HCT116 (cell line): ENCODE results near the gene TBCD. TPM values are rescaled to one million over a fixed set of nuclear protein-coding genes. Genes with fewer than 3 reads are reported as not detected.

Experiments used
- ATAC-seq: fragments of 200-7000 bp; cut with Tn5 transposase; 2 replicates; pipeline ENCODE4 v1.9.1; 2020; ENCODE audit warnings: mild to moderate bottlenecking, moderate library complexity
- BruUV-seq: library from RNA; stranded (reverse); fragments of 400-500 nt; replicated peaks from 2 replicates; lab custom pipeline; 2021; lab: Mats Ljungman, UMichigan
- CTCF ChIA-PET: fragments of 300-600 bp; sonication (Branson Sonifier 250); formaldehyde crosslinking; loops from one replicate; lab custom pipeline; 2021; ENCODE audit warnings: antibody characterized with exemption; lab: Charles Lee
- POLR2A ChIA-PET: fragments of 300-600, 350-600 bp; sonication (Branson Sonifier 250); formaldehyde crosslinking; loops from one replicate; lab custom pipeline; 2021; ENCODE audit warnings: antibody characterized with exemption; lab: Charles Lee
- RAD21 ChIA-PET, 2 experiments: fragments of 300-600 bp; sonication (Branson Sonifier 250); formaldehyde crosslinking; loops; one replicate each; lab custom pipeline; 2023; ENCODE audit warnings: low total read pairs in 2 of 2; ENCODE audit not compliant: uncharacterized antibody in 2 of 2, unreplicated experiment in 2 of 2, low non-redundant PET in 1 of 2; lab: Charles Lee
- DNase-seq: peaks from one replicate; pipeline ENCODE4 v3.0.0-alpha.2; 2010; ENCODE audit warnings: low read depth, low spot score
- H2AFZ ChIP-seq: fragments of 200-600 bp; shearing (Covaris generic), sonication (generic); 2 replicates; pipeline ENCODE4 v1.6.1; 2017; ENCODE audit warnings: low read depth, mixed run types, mixed read lengths, antibody characterized with exemption, low read length; ENCODE audit not compliant: poor library complexity, severe bottlenecking
- H3K27ac ChIP-seq: 2 replicates; pipeline ENCODE4 v1.5.1; 2012; ENCODE audit warnings: low read depth, low read length
- H3K27me3 ChIP-seq: fragments of 200-600 bp; sonication (generic); 2 replicates; pipeline ENCODE4 v1.6.1; 2016; ENCODE audit warnings: mixed run types, low read length, mixed read lengths; ENCODE audit not compliant: insufficient read depth
- H3K36me3 ChIP-seq, 2 experiments: fragments of 200-500 bp in 1 of 2; fragments of 200-600 bp in 1 of 2; sonication (Bioruptor generic) in 1 of 2; sonication (generic) in 1 of 2; 2 replicates each; pipeline versions ENCODE4 v1.5.1 to v1.6.1; 2014 to 2016; ENCODE audit warnings: low read length in 2 of 2, inconsistent platforms in 1 of 2, mixed read lengths in 1 of 2, mixed run types in 1 of 2; ENCODE audit not compliant: insufficient read depth in 2 of 2, control insufficient read depth in 1 of 2
- H3K4me1 ChIP-seq, 2 experiments: fragments of 200-600 bp in 1 of 2; sonication (generic) in 1 of 2; 2 replicates each; pipeline versions ENCODE4 v1.5.1 to v1.6.1; 2012 to 2017; ENCODE audit warnings: low read length in 2 of 2, inconsistent platforms in 1 of 2, mild to moderate bottlenecking in 1 of 2, mixed read lengths in 1 of 2, mixed run types in 1 of 2, moderate library complexity in 1 of 2; ENCODE audit not compliant: insufficient read depth in 2 of 2, control insufficient read depth in 1 of 2
- H3K4me2 ChIP-seq: fragments of 200-600 bp; sonication (generic); 2 replicates; pipeline ENCODE4 v1.6.1; 2017; ENCODE audit warnings: mixed run types, low read length, mixed read lengths
- H3K4me3 ChIP-seq, 2 experiments: fragments of 200-600 bp in 1 of 2; sonication (generic) in 1 of 2; replicated peaks in 1 of 2; 2 replicates each; pipeline ENCODE4 v1.5.1; 2011 to 2016; ENCODE audit warnings: low read length in 2 of 2, control low read depth in 1 of 2, low read depth in 1 of 2, mild to moderate bottlenecking in 1 of 2, mixed read lengths in 1 of 2, mixed run types in 1 of 2
- H3K79me2 ChIP-seq: fragments of 200-600 bp; sonication (generic); 2 replicates; pipeline ENCODE4 v1.6.1; 2017; ENCODE audit warnings: mild to moderate bottlenecking, mixed run types, low read length, moderate library complexity, mixed read lengths; ENCODE audit not compliant: insufficient read depth
- H3K9ac ChIP-seq: fragments of 200-600 bp; sonication (generic); 2 replicates; pipeline ENCODE4 v1.6.1; 2016; ENCODE audit warnings: low read length, mixed read lengths
- H3K9me2 ChIP-seq: fragments of 200-600 bp; sonication (generic), shearing (Covaris generic); 2 replicates; pipeline ENCODE4 v1.6.1; 2017; ENCODE audit warnings: mixed run types, mild to moderate bottlenecking, moderate library complexity; ENCODE audit not compliant: insufficient read depth
- H3K9me3 ChIP-seq, 2 experiments: fragments of 200-500 bp in 1 of 2; fragments of 200-600 bp in 1 of 2; sonication (Bioruptor generic) in 1 of 2; sonication (generic) in 1 of 2; 2 replicates each; pipeline ENCODE4 v1.6.1; 2014 to 2017; ENCODE audit warnings: low read length in 2 of 2, mixed read lengths in 2 of 2, inconsistent platforms in 1 of 2, low read depth in 1 of 2, mild to moderate bottlenecking in 1 of 2, mixed run types in 1 of 2, moderate library complexity in 1 of 2; ENCODE audit not compliant: control insufficient read depth in 1 of 2, insufficient read depth in 1 of 2
- H4K20me1 ChIP-seq: fragments of 200-600 bp; sonication (generic), shearing (Covaris generic); 2 replicates; pipeline ENCODE4 v1.6.1; 2017; ENCODE audit warnings: mixed run types, mild to moderate bottlenecking, moderate library complexity; ENCODE audit not compliant: insufficient read depth
- ATF3 ChIP-seq: IDR thresholded peaks from 2 replicates; pipeline ENCODE4 v1.6.1; 2012
- CBX3 ChIP-seq: IDR thresholded peaks from 2 replicates; pipeline ENCODE4 v1.6.1; 2012; ENCODE audit warnings: low read depth
- CEBPB ChIP-seq: IDR thresholded peaks from 2 replicates; pipeline ENCODE4 v1.6.1; 2012; ENCODE audit warnings: low read depth
- EGR1 ChIP-seq: IDR thresholded peaks from 2 replicates; pipeline ENCODE4 v1.6.1; 2012; ENCODE audit warnings: low read depth
- EZH2phosphoT487 ChIP-seq: fragments of 200-600 bp; IDR thresholded peaks from 2 replicates; pipeline ENCODE4 v1.6.1; 2018; ENCODE audit warnings: antibody characterized with exemption, borderline replicate concordance
- FOSL1 ChIP-seq: IDR thresholded peaks from 2 replicates; pipeline ENCODE4 v1.6.1; 2012; ENCODE audit warnings: low read depth
- JUND ChIP-seq: IDR thresholded peaks from 2 replicates; pipeline ENCODE4 v1.6.1; 2012
- POLR2A ChIP-seq: IDR thresholded peaks from 2 replicates; pipeline ENCODE4 v1.7.0; 2011; ENCODE audit warnings: borderline replicate concordance; ENCODE audit not compliant: insufficient read depth, insufficient read length; ENCODE audit errors: extremely low read depth
- POLR2AphosphoS5 ChIP-seq: IDR thresholded peaks from 2 replicates; pipeline ENCODE4 v1.6.1; 2011; ENCODE audit warnings: mild to moderate bottlenecking, low read depth, low read length, moderate library complexity
- RAD21 ChIP-seq: IDR thresholded peaks from 2 replicates; pipeline ENCODE4 v1.6.1; 2012; ENCODE audit warnings: low read depth, mild to moderate bottlenecking
- SP1 ChIP-seq: IDR thresholded peaks from 2 replicates; pipeline ENCODE4 v1.6.1; 2012; ENCODE audit warnings: low read depth
- SRF ChIP-seq: IDR thresholded peaks from 2 replicates; pipeline ENCODE4 v1.6.1; 2012; ENCODE audit warnings: low read depth
- TCF7L2 ChIP-seq: IDR thresholded peaks from 2 replicates; pipeline ENCODE4 v1.7.0; 2011; ENCODE audit warnings: borderline replicate concordance, inconsistent platforms; ENCODE audit not compliant: insufficient read depth, insufficient read length; ENCODE audit errors: extremely low read depth
- YY1 ChIP-seq: IDR thresholded peaks from 2 replicates; pipeline ENCODE4 v1.6.1; 2011; ENCODE audit warnings: low read length, low read depth, moderate library complexity, mild to moderate bottlenecking; ENCODE audit not compliant: insufficient replicate concordance; ENCODE audit errors: extremely low read depth
- ZBTB33 ChIP-seq: IDR thresholded peaks from 2 replicates; pipeline ENCODE4 v1.6.1; 2011; ENCODE audit warnings: mild to moderate bottlenecking, low read length, moderate library complexity; ENCODE audit not compliant: insufficient replicate concordance; ENCODE audit errors: extremely low read depth
- ZFX ChIP-seq: fragments of 450-650 bp; IDR thresholded peaks from 2 replicates; pipeline ENCODE4 v1.6.1; 2017
- intact Hi-C: fragments of 100-400 bp; cut with micrococcal nuclease; formaldehyde crosslinking; loops from 2 replicates; pipeline ENCODE4 v1.10.0; 2022
- total RNA-seq: library from RNA; stranded (reverse); gene quantifications from one replicate; pipeline ENCODE4 v1.2.1, GENCODE V29; 2021; ENCODE audit not compliant: unreplicated experiment
- TF ChIP-seq, protein P1 (sequence below): IDR thresholded peaks from 2 replicates; pipeline ENCODE4 v1.6.1; 2012; ENCODE audit warnings: low read depth
- TF ChIP-seq, protein P2 (sequence below), 3 experiments: fragments of 200-600 bp in 1 of 3; sonication (generic) in 1 of 3; IDR thresholded peaks in 2 of 3; conservative IDR thresholded peaks in 1 of 3; 2 replicates each; pipeline ENCODE4 v1.5.1; 2012 to 2017; ENCODE audit warnings: low read depth in 2 of 3, low read length in 2 of 3, antibody characterized with exemption in 1 of 3, borderline replicate concordance in 1 of 3, control low read depth in 1 of 3, mild to moderate bottlenecking in 1 of 3, mixed read lengths in 1 of 3, mixed run types in 1 of 3, moderate library complexity in 1 of 3; ENCODE audit not compliant: insufficient read depth in 1 of 3
- TF ChIP-seq, protein P3 (sequence below): IDR thresholded peaks from 2 replicates; pipeline ENCODE4 v1.6.1; 2012

The TBCD gene
- total RNA-seq, 1 experiment from 2014 or later, result 152 TPM

DNA sequence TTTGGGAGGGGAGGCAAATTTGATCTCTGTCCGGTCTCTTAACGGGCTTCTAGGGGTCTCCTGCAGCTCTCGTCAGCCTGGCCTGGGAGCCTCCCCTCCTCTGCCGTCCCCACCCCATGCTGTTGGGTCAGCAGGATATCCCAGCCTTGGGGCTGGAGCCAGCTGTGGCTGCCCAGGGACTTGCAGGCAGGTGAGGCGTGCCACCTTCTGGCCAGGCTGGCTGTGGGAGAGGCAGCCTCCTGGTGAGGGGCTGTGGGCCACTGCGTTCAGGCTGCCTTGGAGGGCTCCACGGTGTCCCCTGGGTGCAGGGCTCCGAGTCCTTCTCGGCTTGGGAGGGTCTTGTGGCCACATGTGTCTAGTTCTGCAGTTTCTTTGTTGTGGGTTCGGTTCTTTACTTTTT is 34.6 kb downstream of the TBCD start:
- intact Hi-C loops, result no loop called here

More for the DNA sequence above, 34.6 kb downstream of the TBCD start:
- BruUV-seq, result no TSS peak
- TF ChIP-seq ZFX (no peak), TCF7L2 (no peak), SRF (no peak), ATF3 (no peak), CBX3 (no peak), JUND (no peak), CEBPB (no peak), POLR2A (no peak), EZH2phosphoT487 (no peak), RAD21 (no peak), FOSL1 (no peak), POLR2AphosphoS5 (no peak), SP1 (no peak), ZBTB33 (no peak), EGR1 (no peak), YY1 (no peak)
- TF ChIP-seq, protein P1, sequence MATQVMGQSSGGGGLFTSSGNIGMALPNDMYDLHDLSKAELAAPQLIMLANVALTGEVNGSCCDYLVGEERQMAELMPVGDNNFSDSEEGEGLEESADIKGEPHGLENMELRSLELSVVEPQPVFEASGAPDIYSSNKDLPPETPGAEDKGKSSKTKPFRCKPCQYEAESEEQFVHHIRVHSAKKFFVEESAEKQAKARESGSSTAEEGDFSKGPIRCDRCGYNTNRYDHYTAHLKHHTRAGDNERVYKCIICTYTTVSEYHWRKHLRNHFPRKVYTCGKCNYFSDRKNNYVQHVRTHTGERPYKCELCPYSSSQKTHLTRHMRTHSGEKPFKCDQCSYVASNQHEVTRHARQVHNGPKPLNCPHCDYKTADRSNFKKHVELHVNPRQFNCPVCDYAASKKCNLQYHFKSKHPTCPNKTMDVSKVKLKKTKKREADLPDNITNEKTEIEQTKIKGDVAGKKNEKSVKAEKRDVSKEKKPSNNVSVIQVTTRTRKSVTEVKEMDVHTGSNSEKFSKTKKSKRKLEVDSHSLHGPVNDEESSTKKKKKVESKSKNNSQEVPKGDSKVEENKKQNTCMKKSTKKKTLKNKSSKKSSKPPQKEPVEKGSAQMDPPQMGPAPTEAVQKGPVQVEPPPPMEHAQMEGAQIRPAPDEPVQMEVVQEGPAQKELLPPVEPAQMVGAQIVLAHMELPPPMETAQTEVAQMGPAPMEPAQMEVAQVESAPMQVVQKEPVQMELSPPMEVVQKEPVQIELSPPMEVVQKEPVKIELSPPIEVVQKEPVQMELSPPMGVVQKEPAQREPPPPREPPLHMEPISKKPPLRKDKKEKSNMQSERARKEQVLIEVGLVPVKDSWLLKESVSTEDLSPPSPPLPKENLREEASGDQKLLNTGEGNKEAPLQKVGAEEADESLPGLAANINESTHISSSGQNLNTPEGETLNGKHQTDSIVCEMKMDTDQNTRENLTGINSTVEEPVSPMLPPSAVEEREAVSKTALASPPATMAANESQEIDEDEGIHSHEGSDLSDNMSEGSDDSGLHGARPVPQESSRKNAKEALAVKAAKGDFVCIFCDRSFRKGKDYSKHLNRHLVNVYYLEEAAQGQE, result no peak
- TF ChIP-seq, protein P2, sequence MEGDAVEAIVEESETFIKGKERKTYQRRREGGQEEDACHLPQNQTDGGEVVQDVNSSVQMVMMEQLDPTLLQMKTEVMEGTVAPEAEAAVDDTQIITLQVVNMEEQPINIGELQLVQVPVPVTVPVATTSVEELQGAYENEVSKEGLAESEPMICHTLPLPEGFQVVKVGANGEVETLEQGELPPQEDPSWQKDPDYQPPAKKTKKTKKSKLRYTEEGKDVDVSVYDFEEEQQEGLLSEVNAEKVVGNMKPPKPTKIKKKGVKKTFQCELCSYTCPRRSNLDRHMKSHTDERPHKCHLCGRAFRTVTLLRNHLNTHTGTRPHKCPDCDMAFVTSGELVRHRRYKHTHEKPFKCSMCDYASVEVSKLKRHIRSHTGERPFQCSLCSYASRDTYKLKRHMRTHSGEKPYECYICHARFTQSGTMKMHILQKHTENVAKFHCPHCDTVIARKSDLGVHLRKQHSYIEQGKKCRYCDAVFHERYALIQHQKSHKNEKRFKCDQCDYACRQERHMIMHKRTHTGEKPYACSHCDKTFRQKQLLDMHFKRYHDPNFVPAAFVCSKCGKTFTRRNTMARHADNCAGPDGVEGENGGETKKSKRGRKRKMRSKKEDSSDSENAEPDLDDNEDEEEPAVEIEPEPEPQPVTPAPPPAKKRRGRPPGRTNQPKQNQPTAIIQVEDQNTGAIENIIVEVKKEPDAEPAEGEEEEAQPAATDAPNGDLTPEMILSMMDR (IDR thresholded peaks at IDR 0.05 in 2 of 3, conservative IDR thresholded peaks at IDR 0.05 in 1 of 3; ENCODE audit: borderline replicate concordance in 1 of 3, insufficient read depth in 1 of 3, low read depth in 2 of 3, low read length in 2 of 3), result no peak
- TF ChIP-seq, protein P3, sequence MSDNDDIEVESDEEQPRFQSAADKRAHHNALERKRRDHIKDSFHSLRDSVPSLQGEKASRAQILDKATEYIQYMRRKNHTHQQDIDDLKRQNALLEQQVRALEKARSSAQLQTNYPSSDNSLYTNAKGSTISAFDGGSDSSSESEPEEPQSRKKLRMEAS, result no peak
- Histone ChIP-seq H3K79me2 (peaks cover 48% of the 10 kb centered on the region), H3K9me2 (no peaks in the 10 kb centered on the region), H3K9me3 (no peaks in the 10 kb centered on the region), H3K27ac (no peak overlapping the region), H3K27me3 (no peaks in the 10 kb centered on the region), H3K4me3 (no peak overlapping the region), H3K4me2 (no peak overlapping the region), H2AFZ (no peak overlapping the region), H3K9ac (no peak overlapping the region), H4K20me1 (no peaks in the 10 kb centered on the region), H3K4me1 (peaks cover 0 to 2% of the 10 kb centered on the region in 2 experiments; a peak in 1 of 4 replicates), H3K36me3 (peaks cover 7 to 19% of the 10 kb centered on the region in 2 experiments; a peak in 3 of 4 replicates)
- RAD21 ChIA-PET, result no interaction called here
- CTCF ChIA-PET, result no interaction called here
- POLR2A ChIA-PET, result no interaction called here
- ATAC-seq (no peak), DNase-seq (no peak)
